ENCODE results near the gene SHISAL2A. TPM values are rescaled to one million over a fixed set of nuclear protein-coding genes. Genes with fewer than 3 reads are reported as not detected.

Gene SHISAL2A
- total and polyA plus RNA-seq, 10 of the 15 experiments (the other 5 are each of a cell fraction or from before 2014, with no cell fraction given) = 0.18 to 0.67 (median 0.45) TPM

- Histone ChIP-seq H3K4me2 (ENCODE audit: control insufficient read depth, insufficient read depth) (no peak overlapping the region), H3K9ac (ENCODE audit: control insufficient read depth, insufficient read depth, low read length) (no peak overlapping the region), H2AFZ (ENCODE audit: control insufficient read depth, low read depth, low read length) (no peak overlapping the region), H3K9me3 (replicated peaks; ENCODE audit: control insufficient read depth, insufficient read depth, low read length) (no peaks in the 10 kb centered on the region), H3K36me3 (ENCODE audit: control insufficient read depth in 2 of 2, insufficient read depth in 2 of 2, low read length in 1 of 2) (no peaks in the 10 kb centered on the region), H3K79me2 (ENCODE audit: control insufficient read depth, insufficient read depth, low read length) (no peaks in the 10 kb centered on the region), H3K27me3 (replicated peaks in 1 of 2; ENCODE audit: control insufficient read depth in 2 of 2, insufficient read depth in 2 of 2, low read length in 1 of 2) (no peaks in the 10 kb centered on the region), H3K4me3 (no peak overlapping the region), H3K27ac (ENCODE audit: control insufficient read depth, insufficient read depth) (no peak overlapping the region), H3K4me1 (ENCODE audit: control insufficient read depth, insufficient read depth, low read length) (no peaks in the 10 kb centered on the region), H4K20me1 (ENCODE audit: control insufficient read depth, insufficient read depth) (no peaks in the 10 kb centered on the region)
- no peak for FAIRE-seq
- BruUV-seq (replicated peaks) = no TSS peak
- POLR2A ChIA-PET = interaction anchor here (0.6 kb wide), 2 partner anchors 76 to 266 kb away, joined by 4 to 8 read pairs; no protein-coding TSS in a partner anchor
- intact Hi-C loops (cut with micrococcal nuclease; ENCODE audit: unreplicated experiment) = no loop called here
- CTCF ChIA-PET = interaction anchor here (0.6 to 1.9 kb wide), 3 partner anchors 10 to 174 kb away, joined by 3 to 5 read pairs (median 4); no protein-coding TSS in a partner anchor
- in situ Hi-C loops (cut with MboI) = no loop called here
- SMC1A ChIA-PET (ENCODE audit: uncharacterized antibody, unreplicated experiment) = interaction anchor here (1.0 to 1.5 kb wide), 3 partner anchors 10 to 266 kb away, joined by 3 to 4 read pairs (median 3); partner anchors contain the start of genes ORC1 and PRPF38A
- RAD21 ChIA-PET (ENCODE audit: unreplicated experiment) = no interaction called here
- ATAC-seq = no peak
- DNase-seq (ENCODE audit: low read depth, low spot score) = no peak
- 94% methylated on average over 1 of the region's 1 CpG for WGBS (ENCODE audit: insufficient coverage, insufficient replicate concordance, low lambda C conversion rate, missing lambda C conversion rate)
- no peak for TF ChIP-seq CREM (IDR thresholded peaks at IDR 0.05; ENCODE audit: low read depth)
- no peak for TF ChIP-seq LARP7 (IDR thresholded peaks at IDR 0.05)
- no peak for TF ChIP-seq BCLAF1 (IDR thresholded peaks at IDR 0.05)
- TF ChIP-seq REST (IDR thresholded peaks at IDR 0.05; ENCODE audit: low read depth, low read length) = no peak
- TF ChIP-seq NR2C1 (IDR thresholded peaks at IDR 0.05) = no peak
- TF ChIP-seq NFIC (IDR thresholded peaks at IDR 0.05; ENCODE audit: low read depth, low read length) = no peak
- no peak for TF ChIP-seq HDAC6 (IDR thresholded peaks at IDR 0.05; ENCODE audit: unreplicated experiment)
- TF ChIP-seq STAT1 (conservative IDR thresholded peaks at IDR 0.05) = no peak
- no peak for TF ChIP-seq EED (IDR thresholded peaks at IDR 0.05; ENCODE audit: low read depth)
- TF ChIP-seq RELB (IDR thresholded peaks at IDR 0.05; ENCODE audit: low read depth) = no peak
- TF ChIP-seq EP300 (IDR thresholded peaks at IDR 0.05; ENCODE audit: borderline replicate concordance in 1 of 2, control insufficient read depth in 1 of 2, low read depth in 2 of 2, low read length in 2 of 2) = no peak
- no peak for TF ChIP-seq KDM1A (IDR thresholded peaks at IDR 0.05; ENCODE audit: borderline replicate concordance)
- no peak for TF ChIP-seq MYB (IDR thresholded peaks at IDR 0.05; ENCODE audit: borderline replicate concordance, low read depth, low read length)
- no peak for TF ChIP-seq CBX5 (IDR thresholded peaks at IDR 0.05; ENCODE audit: low read depth)
- no peak for TF ChIP-seq ELK1 (IDR thresholded peaks at IDR 0.05; ENCODE audit: low read depth, low read length)
Measured at GRCh38 chr1:52669696-52670095, 36.7 kb downstream of the SHISAL2A start.
